Measurements from ENCODE around the gene RPLP2. TPM values are rescaled to one million over a fixed set of nuclear protein-coding genes. Genes with fewer than 3 reads are reported as not detected.

RPLP2 gene
- 100 to 1,000 TPM; 170 to 221 TPM for total RNA-seq

DNA sequence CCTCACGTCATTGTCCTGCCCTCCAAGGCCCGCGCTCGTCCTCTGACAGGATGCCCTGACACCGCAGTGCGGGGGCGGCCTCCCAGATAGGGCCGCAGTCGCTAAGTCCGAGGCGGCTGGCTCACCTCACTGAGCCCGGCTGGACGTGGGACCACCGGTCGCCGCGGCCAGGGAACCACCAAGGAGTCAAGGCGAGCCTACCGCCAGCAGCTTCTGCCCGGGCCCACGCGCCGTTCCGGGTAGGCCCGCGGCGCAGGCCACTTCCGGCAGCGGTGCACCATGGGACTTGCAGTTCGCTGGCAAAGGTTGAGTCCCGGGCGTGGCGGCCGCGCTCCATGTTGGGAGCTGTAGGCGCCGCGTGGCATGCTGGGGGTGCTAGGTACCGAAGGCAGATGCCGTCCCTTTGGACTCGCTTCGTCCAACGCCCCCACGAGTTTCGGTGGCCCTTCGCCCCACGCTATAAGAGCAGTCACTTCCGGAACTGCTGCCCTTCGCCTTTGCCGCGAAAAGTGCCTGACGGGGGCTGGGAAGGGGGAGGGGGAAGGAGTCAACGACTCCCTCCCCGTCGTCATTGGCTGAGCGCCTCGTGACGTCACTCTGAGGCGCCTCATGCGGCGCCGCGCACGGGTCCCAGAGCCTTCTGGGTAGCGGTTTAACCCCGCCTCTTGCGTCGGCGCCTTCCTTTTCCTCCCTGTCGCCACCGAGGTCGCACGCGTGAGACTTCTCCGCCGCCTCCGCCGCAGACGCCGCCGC lies at the start of gene RPLP2:
TSS of gene RPLP2 (plus strand) at position 681 of the 753 bp plus-strand sequence. CDS start 268 bp downstream, outside the sequence.
- no peaks in the 10 kb centered on the region for H3K27me3 ChIP-seq (replicated peaks; ENCODE audit: insufficient read depth)
- ATAC-seq (ENCODE audit: insufficient number of reproducible peaks, low FRiP score, low read depth) (peak; percentile 89), DNase-seq (ENCODE audit: low spot score) (peak; percentile 89)
- peak within 1 kb of the TSS; percentile 90 for H3K4me3 ChIP-seq
- peaks cover 17 to 34% of the 10 kb centered on the region in 2 donors for H3K4me1 ChIP-seq (ENCODE audit: control insufficient read depth in 1 of 2, low read depth in 2 of 2)
- TF ChIP-seq, protein P1, sequence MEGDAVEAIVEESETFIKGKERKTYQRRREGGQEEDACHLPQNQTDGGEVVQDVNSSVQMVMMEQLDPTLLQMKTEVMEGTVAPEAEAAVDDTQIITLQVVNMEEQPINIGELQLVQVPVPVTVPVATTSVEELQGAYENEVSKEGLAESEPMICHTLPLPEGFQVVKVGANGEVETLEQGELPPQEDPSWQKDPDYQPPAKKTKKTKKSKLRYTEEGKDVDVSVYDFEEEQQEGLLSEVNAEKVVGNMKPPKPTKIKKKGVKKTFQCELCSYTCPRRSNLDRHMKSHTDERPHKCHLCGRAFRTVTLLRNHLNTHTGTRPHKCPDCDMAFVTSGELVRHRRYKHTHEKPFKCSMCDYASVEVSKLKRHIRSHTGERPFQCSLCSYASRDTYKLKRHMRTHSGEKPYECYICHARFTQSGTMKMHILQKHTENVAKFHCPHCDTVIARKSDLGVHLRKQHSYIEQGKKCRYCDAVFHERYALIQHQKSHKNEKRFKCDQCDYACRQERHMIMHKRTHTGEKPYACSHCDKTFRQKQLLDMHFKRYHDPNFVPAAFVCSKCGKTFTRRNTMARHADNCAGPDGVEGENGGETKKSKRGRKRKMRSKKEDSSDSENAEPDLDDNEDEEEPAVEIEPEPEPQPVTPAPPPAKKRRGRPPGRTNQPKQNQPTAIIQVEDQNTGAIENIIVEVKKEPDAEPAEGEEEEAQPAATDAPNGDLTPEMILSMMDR (IDR thresholded peaks at IDR 0.05) = no peak
- no peaks in the 10 kb centered on the region for H3K9me3 ChIP-seq
- peaks cover 27% of the 10 kb centered on the region for H3K36me3 ChIP-seq
- H3K27ac ChIP-seq = peak within 1 kb of the TSS; percentile 87 to 98

DNA sequence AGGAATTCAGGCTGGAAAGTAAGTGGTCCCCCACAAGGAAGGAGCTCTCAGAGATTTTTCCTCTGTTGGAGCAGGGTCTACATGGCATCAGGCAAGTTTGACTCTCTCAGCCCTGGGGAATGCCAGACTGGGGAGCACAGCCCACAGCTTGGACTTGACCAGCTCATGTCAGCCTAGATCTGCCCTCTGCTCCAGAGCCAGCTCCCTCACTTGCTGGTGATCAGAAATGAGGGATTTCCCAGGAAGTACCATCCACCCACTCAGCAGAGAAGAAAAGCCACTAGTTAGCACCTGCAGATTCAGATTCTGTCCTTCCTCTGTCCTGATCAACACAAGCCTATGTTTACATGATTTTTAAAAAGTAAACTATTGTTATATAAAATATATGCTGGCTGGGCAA lies 49.5 kb upstream of the RPLP2 start:
- Histone ChIP-seq H3K4me1 (ENCODE audit: control insufficient read depth in 1 of 2, low read depth in 2 of 2) (no peaks in the 10 kb centered on the region), H3K27me3 (replicated peaks; ENCODE audit: insufficient read depth) (no peaks in the 10 kb centered on the region), H3K36me3 (peaks cover 47% of the 10 kb centered on the region), H3K27ac (no peak overlapping the region), H3K4me3 (no peak overlapping the region), H3K9me3 (no peaks in the 10 kb centered on the region)
- ATAC-seq (ENCODE audit: insufficient number of reproducible peaks, low FRiP score, low read depth) (no peak), DNase-seq (ENCODE audit: low spot score) (no peak)
- TF ChIP-seq, protein P1 (IDR thresholded peaks at IDR 0.05) = no peak

DNA sequence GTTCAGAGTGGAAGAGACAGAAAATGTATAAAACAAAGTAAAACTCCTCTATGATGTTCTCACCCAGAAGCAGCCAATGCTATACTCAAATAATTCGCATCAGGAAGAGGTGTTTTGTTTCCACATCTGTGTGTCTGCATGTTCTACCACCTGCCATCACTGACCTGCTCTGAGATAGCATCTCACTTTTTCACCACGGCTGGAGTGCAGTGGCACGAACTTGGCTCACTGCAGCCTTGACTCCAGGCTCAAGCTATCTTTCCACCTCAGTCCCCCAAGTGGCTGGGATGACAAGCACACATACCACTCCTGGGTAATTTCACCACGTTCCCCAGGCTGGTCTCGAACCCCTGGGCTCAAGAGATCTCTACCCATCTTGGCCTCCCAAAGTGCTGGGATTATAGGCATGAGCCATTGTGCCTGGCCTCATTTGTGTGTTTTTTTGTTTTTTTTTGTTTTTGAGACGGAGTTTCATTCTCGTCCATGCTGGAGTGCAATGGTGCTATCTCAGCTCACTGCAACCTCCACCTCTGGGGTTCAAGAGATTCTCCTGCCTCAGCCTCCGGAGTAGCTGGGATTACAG lies 48.1 kb upstream of the RPLP2 start:
- ATAC-seq (ENCODE audit: insufficient number of reproducible peaks, low FRiP score, low read depth) = no peak
- Histone ChIP-seq H3K36me3 (peaks cover 49% of the 10 kb centered on the region), H3K4me3 (no peak overlapping the region), H3K27me3 (replicated peaks; ENCODE audit: insufficient read depth) (no peaks in the 10 kb centered on the region), H3K4me1 (ENCODE audit: control insufficient read depth in 1 of 2, low read depth in 2 of 2) (no peaks in the 10 kb centered on the region), H3K9me3 (no peaks in the 10 kb centered on the region), H3K27ac (no peak overlapping the region)
- no peak for DNase-seq (ENCODE audit: low spot score)
- TF ChIP-seq, protein P1 (IDR thresholded peaks at IDR 0.05) = no peak

DNA sequence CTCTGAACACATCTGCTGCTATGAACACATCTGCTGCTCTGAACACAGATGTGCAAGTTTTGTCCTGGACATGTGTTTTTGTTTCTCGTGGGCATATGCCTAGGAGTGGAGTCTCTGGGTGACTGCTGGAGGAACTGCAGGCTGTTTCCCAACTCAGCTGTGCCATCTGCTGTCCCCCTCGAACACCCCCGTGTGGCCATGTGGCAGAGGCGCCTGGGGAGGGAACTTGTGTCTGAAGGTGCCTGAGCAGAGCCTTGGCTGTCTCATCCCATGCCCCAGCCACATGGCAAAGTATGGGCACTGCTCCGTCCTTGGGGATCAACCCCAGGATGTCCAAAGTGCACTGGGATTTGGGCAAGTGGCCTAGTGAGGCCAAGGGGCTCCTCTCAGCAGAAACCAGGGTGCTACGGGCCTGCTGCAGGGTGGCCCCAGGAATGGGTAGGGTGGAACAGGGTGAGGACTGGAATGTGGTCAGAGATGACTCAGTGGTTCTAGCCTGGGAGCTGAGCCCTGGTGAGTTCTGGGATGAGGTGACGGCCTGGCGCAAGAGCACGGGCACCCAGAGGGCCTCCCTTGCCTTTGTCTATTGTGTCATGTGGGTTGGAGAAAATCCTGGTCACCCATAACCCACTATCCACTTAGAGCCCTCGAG lies 47.2 kb upstream of the RPLP2 start:
- TF ChIP-seq, protein P1 (IDR thresholded peaks at IDR 0.05) = no peak
- H3K4me1 ChIP-seq (ENCODE audit: control insufficient read depth in 1 of 2, low read depth in 2 of 2) = no peaks in the 10 kb centered on the region
- ATAC-seq (ENCODE audit: insufficient number of reproducible peaks, low FRiP score, low read depth) (no peak), DNase-seq (ENCODE audit: low spot score) (no peak)
- H3K9me3 ChIP-seq = no peaks in the 10 kb centered on the region
- H3K4me3 ChIP-seq = no peak overlapping the region
- H3K36me3 ChIP-seq = peaks cover 42% of the 10 kb centered on the region
- H3K27me3 ChIP-seq (replicated peaks; ENCODE audit: insufficient read depth) = no peaks in the 10 kb centered on the region
- no peak overlapping the region for H3K27ac ChIP-seq

DNA sequence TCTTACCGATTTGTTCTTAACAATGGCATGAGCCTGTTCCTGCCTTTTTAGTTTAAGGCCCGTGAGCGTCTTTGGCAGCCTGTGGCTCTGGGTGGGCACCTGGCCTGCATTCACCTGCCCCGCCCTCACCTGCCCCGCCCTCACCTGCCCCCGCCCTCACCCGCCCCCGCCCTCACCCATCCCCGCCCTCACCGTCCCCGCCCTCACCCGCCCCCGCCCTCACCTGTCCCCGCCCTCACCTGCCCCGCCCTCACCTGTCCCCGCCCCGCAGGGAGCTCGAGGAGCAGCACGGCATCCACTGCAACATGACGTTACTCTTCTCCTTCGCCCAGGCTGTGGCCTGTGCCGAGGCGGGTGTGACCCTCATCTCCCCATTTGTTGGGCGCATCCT lies 46.7 kb upstream of the RPLP2 start:
- TF ChIP-seq, protein P1 (IDR thresholded peaks at IDR 0.05) = no peak
- Histone ChIP-seq H3K27me3 (replicated peaks; ENCODE audit: insufficient read depth) (no peaks in the 10 kb centered on the region), H3K4me1 (ENCODE audit: control insufficient read depth in 1 of 2, low read depth in 2 of 2) (no peaks in the 10 kb centered on the region), H3K9me3 (no peaks in the 10 kb centered on the region), H3K4me3 (no peak overlapping the region), H3K36me3 (peaks cover 40% of the 10 kb centered on the region), H3K27ac (no peak overlapping the region)
- DNase-seq (ENCODE audit: low spot score) = no peak
- no peak for ATAC-seq (ENCODE audit: insufficient number of reproducible peaks, low FRiP score, low read depth)

Measured in thoracic aorta (tissue), 2 donors.